Suppressor macrophage (primary cell): ENCODE measurements around the gene GAMT.

Source experiments
- DNase-seq, 4 experiments: peaks; one replicate each; pipeline ENCODE4 v3.0.0-alpha.2; 2020 to 2022

Gene GAMT

DNA sequence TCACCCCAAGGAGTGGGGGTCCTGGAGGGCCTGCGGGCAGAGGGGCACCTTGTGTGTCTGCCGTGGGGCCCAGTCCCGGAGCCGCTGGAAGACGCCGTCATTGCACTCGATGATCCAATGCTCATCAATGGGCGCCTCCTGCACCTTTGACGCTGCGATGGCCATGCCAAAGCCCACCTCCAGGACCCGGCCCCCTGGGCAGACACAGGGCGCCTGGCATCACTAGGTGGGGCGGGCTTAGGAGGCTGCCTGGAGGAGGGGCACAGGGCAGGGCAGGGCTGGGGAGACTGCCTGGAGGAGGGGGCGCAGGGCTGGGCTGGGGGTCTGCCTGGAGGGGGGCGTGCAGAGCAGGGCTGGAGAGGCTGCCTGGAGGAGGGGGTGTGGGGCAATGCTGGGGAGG lies 1.6 kb downstream of the GAMT start:
- DNase-seq = no peak

- no peak for DNase-seq
Observed at GRCh38 chr19:1399079-1399478, 2.3 kb downstream of the GAMT start.

DNA sequence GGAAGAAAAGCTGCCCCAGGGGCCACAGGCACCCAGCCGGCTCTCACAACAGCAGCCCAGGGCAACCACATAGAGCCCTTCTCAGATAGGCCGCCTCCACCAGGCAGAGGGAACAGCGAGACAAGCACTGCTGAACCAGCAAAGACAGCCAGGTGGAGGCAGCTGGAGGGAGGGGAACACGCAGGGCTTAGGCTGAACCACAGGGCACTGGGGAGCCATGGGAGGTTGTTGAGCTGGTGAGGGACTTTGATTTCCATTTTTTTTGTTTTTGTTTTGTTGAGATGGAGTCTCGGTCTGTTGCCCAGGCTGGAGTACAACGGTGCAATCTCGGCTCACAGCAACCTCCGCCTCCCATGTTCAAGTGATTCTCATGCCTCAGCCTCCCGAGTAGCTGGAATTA lies 3.5 kb downstream of the GAMT start:
- no peak for DNase-seq

DNA sequence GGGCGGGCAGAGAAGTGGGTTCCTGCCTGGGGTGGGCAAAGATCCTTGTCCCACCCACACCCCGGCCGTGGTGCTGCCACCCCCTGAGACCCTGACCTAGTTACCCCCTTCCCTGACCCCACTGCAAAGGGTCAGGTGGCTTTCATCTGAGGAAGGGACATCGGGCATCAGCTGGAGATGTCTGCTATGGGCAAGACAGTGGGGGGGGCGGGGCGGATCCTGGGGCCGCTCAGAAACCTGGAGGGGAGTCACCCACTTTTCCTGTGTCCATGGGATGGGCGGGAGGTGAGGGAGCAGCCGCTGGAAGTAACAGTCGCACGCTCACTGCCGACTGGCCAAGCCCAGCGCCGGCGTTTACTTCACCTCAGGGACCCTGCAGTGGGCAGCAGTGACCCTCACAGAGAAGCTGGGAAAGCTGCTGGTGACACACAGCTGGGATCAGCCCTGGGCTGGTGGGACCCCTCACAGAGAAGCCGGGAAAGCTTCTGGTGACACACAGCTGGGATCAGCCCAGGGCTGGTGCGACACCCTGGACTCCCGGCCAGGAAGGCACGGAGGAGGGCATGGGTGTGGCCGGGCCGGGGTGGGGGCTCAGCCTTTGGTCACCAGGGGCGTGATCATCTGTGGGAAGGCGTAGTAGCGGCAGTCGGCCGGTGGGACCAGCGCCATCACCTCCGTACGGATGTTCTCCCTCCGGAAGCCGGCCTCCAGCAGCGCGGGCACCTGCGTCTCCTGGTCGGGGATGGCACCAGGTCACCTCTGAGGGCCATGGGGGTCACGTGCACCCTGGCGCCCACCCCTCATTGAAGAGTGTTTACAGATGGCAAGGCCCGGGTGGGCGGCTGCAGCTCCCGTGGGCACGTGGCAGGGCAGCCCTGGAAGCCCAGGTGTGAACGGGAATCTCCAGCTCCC lies 4.3 kb downstream of the GAMT start:
- DNase-seq = no peak

DNA sequence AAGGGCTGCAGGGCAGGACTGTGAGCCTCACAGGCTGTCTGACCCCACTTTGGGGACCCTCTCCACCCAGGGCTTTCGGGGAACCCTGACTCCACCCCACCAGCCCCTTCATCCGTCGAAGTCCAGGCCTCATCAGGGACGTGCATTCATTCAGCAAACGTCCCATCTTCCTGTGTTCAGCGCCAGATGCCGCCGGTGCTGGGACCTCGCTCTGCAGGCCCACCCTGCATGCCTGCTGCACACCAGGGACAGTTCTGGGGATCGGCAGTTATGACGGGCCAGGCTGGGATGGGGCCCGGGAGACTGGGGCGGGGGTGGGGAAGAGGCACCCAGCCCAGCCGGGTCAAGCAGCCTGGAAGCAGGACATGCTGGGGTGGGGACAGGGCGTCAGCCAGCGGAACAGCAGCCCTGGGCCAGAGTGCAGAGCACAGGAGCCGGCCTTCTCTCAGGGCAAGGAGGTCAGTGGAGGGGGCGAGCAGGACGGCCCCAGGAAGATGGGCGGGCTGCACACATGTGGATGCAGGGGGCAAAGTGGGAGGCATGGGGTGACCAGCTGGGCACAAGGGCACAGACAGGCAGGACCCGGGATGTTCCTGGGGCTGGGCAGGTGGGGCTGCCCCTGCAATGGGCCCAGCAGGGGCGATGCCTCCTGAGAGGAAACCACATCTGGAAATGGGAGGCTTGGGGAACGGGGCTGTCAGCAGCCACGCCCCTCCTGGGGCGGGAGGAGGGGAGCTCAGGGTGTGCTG lies 5.1 kb downstream of the GAMT start:
- no peak for DNase-seq

DNA sequence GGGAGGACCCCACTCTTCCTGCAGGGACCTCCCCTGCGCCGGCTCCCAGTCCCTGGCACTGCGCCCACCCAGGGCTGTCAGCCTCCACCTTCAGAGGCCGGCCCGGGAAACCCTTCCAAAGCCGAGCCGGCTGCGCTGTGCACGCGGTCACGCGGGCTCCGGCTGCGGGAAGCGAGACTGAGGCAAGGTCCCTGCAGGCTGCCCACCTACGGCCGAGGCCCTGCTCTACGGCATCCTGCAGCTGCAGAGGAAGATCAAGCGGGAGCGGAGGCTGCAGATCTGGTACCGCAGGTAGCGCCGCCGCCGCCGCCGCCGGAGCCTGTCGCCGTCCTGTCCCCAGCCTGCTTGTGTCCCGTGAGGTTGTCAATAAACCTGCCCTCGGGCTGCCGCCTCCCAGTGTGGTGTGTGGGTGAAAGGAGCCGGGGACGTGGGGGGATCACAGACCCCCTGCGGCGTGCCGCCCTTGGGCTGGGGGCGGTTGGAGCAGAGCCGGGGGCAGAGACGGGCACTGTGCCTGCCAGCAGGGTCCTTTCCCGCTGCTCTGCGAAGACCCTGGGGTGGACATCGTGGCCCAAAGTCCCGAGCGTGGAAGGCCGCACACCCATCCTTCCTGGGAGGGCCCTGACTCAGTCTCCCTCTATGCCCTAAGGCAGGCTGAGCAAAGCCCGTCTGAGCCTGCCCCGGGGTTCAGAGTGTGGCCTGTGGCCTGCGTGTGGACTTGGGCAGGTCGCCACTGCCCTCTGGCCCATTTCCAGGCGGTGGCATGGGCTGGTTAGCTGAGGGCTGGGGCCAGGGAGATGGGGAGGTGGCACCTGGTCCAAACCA lies 5.9 kb downstream of the GAMT start:
- no peak for DNase-seq

- no peak for DNase-seq
Observed at GRCh38 chr19:1394252-1395193, 6.8 kb downstream of the GAMT start.

DNA sequence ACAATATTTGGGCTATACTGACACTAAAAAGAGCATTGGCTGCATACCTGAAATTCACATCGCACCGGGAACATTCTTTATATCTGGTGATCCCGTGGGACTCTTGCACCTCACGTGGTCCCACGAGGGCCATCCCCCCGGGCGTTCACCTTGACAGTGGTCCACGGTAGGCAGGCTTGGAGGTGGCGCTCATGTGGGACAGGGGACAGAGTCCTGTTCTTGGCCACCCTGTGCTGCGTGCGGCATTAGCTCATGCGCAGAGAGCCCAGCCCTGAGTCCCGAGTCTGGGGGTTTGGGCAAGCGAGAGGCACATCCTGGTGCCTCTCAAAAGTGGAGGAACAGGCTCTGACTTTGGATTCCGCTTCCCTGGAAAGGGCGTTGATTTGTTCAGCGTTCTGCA lies 7.5 kb downstream of the GAMT start:
- DNase-seq = no peak

- DNase-seq = no peak
Observed at GRCh38 chr19:1392939-1393530, 8.3 kb downstream of the GAMT start.

GRCh38 chr19:1392407-1392806 lies 8.9 kb downstream of the GAMT start:
- no peak for DNase-seq

DNA sequence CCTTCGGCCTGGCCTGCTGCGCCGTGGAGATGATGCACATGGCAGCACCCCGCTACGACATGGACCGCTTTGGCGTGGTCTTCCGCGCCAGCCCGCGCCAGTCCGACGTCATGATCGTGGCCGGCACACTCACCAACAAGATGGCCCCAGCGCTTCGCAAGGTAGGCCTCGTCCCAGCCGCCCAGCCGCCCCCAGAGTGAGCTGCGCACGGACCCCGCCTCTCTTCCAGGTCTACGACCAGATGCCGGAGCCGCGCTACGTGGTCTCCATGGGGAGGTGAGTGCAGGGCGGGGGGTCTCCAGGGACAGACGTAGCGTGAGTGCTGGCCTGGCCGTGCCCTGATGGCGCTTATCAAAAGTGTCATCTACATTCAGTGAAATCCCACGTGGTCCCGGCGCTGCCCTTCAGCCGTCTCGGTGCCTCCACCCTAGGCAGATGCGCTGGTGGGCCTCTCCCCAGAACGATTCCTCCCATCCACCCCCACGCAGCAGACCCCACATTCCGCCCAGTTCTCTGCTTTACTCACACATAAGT lies 10.4 kb downstream of the GAMT start:
- no peak for DNase-seq

DNA sequence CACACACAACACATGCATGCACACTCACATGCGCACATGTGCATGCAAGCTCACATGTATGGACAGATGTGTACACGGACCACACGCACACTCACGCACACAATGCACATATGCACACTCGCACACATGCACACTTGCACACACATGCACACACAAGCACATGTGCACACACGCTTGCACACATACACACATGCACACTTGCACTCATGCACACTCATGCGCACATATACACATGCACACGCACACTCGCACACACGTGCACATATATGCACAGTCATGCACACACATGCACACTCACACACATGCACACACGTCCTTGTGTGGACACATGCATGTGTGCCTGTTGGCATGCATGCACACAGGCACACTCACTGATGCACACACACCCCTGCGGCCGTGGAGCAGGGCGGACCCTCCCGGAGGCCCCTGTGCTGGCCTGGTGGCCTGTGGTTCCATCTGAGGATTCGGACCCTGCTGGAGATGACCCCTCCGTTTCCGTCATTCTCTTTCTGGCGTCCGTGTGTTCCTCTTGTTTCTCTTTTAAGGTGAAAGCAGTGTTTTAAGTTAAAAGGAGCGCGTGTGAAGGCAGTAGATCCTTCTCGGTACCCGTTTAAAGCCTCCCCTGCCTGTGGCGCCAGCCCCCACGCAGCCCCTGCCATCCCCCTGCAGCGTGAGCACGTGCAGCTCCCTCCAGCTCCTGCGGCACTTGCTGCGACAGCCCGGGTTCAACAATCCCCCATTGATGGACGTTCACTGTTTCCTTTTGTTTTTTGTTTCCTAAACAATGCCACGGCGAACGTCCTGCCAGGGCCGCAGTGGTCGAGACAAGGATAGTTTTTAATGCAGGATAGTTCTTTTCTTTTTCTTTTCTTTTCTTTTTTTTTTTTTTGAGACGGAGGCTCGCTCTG lies 12.1 kb downstream of the GAMT start:
- DNase-seq = no peak

GRCh38 chr19:1388637-1389026 lies 12.7 kb downstream of the GAMT start:
- no peak for DNase-seq

DNA sequence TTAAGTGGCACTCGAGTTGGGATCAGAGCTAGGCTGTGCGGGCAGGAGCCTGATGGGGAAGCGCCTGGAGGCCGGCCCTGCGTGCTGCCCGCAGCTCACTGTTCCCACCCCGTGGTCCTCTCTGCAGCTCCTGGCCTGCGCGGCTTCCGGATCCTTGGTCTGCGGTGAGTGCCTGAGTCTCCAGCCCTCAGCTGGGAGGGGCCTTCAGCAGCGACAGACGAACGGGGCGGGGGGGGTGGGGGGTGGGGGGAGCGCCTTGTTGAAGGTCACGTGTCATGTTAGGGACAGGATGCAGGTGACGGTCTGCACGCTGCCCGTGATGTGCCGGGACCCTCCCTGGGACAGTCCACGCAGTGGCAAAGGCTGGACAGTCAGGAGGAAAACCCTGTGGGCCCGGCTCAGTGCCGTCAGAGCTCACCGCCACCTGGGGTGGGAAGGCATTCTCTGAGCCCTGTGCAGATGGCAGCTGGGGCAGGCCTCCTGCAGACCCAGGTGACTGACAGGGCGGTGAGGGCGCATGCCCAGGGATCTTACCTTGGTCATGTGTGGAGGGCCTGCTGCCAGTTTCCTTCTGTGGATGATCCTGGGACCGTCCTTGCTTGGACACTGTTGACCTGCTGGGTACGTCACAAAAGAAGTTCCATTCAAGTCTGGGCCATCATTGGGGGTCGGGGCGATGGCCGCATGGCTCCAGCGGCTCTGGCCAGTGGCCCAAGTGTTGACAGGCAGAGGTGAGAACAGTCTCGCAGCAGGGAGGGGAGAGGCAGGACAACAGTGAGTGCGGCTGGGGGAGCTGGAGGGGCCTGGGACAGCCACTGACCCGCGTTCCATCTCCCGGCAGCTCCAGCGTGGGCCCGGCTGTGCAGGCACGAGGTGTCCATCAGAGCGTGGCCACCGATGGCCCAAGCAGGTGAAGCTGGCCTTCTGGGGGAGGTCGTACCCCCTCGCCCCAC lies 13.4 kb downstream of the GAMT start:
- no peak for DNase-seq

DNA sequence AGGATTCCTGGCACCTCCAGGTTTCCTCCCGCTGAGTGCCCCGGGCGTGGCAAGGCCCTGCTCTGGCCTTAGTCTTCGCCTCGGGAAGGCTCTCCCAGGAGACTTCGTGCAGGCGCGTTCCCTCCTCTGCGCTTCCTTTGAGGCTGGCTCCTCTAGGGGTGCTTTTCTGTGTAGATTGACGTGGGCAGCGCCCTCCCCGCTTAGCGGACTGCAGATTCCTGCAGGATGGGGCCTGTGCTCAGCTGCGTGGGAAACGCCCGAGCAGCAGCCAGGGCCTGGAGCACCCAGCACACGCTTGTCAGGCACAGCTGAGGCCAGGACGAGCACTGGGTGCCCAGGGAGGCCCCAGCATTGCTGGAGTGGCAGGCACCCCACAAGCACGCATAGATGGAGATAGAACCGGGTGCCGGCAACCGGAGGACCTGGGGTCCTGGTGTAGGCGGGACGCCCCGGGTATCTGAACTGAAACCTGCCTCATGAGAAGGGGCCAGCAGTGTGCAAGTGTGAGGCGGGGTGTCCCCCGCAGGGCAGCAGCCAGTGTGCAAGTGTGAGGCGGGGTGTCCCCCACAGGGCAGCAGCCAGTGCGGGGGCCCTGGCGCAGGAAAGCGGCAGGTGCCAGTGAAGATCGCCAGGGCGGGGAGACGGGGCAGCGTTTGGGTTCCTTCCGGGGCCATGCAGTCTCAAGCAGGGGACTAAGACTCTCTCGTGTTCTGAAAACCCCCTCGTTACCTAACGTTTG lies 14.2 kb downstream of the GAMT start:
- DNase-seq = no peak

DNA sequence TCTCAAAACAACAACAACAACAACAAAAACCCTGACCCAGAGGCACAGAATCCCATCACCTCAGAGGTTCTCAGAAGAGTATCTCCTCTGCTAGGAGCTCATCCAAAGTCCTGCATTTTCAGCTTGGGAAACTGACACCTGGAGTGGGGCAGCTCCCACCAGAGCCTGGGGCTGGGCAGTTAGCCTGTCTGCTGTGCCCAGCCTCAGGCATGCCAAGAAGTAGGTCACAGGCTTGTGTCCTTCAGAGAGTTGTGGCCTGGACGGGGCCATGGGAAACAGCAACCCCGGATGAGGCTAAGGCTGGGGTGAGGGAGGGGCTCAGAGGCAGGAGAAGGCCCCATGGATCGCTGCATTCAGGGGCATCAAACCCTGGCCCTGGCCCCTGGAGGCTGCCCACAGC lies 15.5 kb downstream of the GAMT start:
- DNase-seq = no peak

DNA sequence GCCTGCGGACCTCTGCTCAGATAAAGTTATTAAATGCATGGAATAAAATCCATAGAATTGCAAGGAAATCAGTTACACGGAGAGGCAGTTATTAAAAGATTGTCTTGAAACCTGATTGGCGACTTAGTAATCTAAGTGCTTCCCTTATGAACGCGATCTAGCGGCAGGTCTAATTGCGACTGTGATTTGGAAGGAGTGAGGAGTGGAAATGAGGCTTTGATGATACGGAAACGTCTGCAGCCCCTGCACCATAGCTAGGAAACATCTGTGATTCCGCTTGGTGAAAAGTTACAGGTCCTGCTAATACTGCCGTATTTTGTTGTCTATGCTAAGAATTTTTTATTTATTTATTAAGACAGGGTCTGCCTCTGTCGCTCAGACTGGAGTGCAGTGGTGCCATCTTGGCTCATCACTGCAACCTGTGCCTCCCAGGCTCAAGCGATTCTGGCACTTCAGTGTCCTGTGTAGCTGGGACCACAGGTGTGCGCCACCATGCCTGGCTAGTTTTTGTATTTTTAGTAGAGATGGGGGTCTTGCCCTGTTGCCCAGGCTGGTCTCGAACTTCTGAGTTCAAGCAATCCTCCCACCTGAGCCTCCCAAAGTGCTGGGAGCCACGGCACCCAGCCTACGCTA lies 16.7 kb downstream of the GAMT start:
- peak; percentile 14 to 45 (median 31) for DNase-seq

DNA sequence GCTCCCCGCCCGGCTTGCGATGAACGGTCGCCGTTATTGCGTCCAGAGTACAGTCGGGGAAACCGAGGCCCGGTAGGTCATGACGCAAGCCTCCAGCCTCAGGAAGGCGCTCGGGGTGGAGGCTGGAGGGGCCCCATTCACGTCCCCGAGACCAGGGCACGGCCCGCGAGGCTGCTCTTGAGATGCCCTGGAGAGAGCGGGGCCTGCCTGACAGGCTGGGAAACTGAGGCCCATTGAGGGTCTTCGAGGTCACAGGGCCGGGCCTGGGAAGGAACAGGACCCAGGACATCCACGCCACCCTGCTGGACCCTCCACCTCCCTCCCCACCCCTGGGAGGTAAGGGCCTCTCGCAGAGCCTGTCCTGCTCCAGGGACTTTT lies 17.3 kb downstream of the GAMT start:
- peak in 1 of 4 experiments; percentile 21 for DNase-seq
